Neural progenitor cell (in vitro differentiated cells): Measurements from ENCODE around the gene KIF25.

Experiments
- CTCF ChIP-seq: fragments of 200-600 bp; sonication (generic); IDR thresholded peaks from 2 replicates; pipeline ENCODE4 v1.5.1; 2017; ENCODE audit warnings: antibody characterized with exemption, mild to moderate bottlenecking
- EZH2 ChIP-seq: fragments of 200-600 bp; sonication (generic); IDR thresholded peaks from 2 replicates; pipeline ENCODE4 v1.6.1; 2017; ENCODE audit warnings: antibody characterized with exemption, mild to moderate bottlenecking, moderate library complexity
- EZH2phosphoT487 ChIP-seq: fragments of 200-600 bp; sonication (generic); IDR thresholded peaks from 2 replicates; pipeline ENCODE4 v1.6.1; 2017; ENCODE audit warnings: antibody characterized with exemption

GRCh38 chr6:168038576-168039140 lies 41.2 kb downstream of the KIF25 start:
- TF ChIP-seq CTCF, result no peak
- no peak for TF ChIP-seq EZH2
- TF ChIP-seq EZH2phosphoT487, result no peak
